ENCODE data around the gene ADCY4. TPM values are rescaled to one million over a fixed set of nuclear protein-coding genes. Genes with fewer than 3 reads are reported as not detected.

ADCY4 gene
- total and polyA plus RNA-seq, 2 donors (not counting 3 experiments of a cell fraction or from before 2014, with no cell fraction given), result 81.6 to 84.0 TPM

- FAIRE-seq (peak; percentile 85), DNase-seq (ENCODE audit: low read depth, low spot score) (peak; percentile 88)
- CTCF ChIA-PET, result interaction anchor here (0.6 to 7.4 kb wide), 12 partner anchors 12 to 196 kb away, joined by 3 to 122 read pairs (median 6); partner anchors contain the start of genes CHMP4A, DCAF11, DHRS1 and IRF9
- Histone ChIP-seq H3K27me3 (ENCODE audit: control insufficient read depth in 2 of 2, insufficient read depth in 2 of 2, low read length in 2 of 2) (no peaks in the 10 kb centered on the region), H3K36me3 (ENCODE audit: control insufficient read depth in 2 of 2, extremely low read depth in 1 of 2, insufficient read depth in 2 of 2, low read length in 2 of 2) (peaks cover 0 to 8% of the 10 kb centered on the region in 2 experiments), H3K4me2 (ENCODE audit: insufficient read depth, low read length) (peak within 1 kb of the TSS; percentile 32), H2AFZ (ENCODE audit: low read depth, low read length) (peak within 1 kb of the TSS; percentile 25), H3K9me1 (replicated peaks; ENCODE audit: control insufficient read depth, extremely low read depth, insufficient read depth, low read length) (no peaks in the 10 kb centered on the region), H3K4me3 (replicated peaks in 1 of 3; ENCODE audit: insufficient read depth in 1 of 3, low read depth in 1 of 3, low read length in 3 of 3) (peak within 1 kb of the TSS in 1 of 3 experiments; percentile 19), H3K4me1 (ENCODE audit: control insufficient read depth, extremely low read depth, insufficient read depth, low read length) (peaks cover 60% of the 10 kb centered on the region), H4K20me1 (replicated peaks; ENCODE audit: control insufficient read depth, extremely low read depth, insufficient read depth, low read length) (no peaks in the 10 kb centered on the region), H3K27ac (ENCODE audit: insufficient read depth, low read depth, low read length) (peak within 1 kb of the TSS; percentile 91), H3K79me2 (ENCODE audit: control insufficient read depth, insufficient read depth, low read length) (no peaks in the 10 kb centered on the region), H3K9me3 (replicated peaks; ENCODE audit: control insufficient read depth, insufficient read depth, low read length) (no peaks in the 10 kb centered on the region), H3K9ac (replicated peaks; ENCODE audit: extremely low read depth, insufficient read depth, low read length) (peak within 1 kb of the TSS; percentile 27)
- intact Hi-C loops (cut with micrococcal nuclease), result no loop called here
- POLR2A ChIA-PET, result interaction anchor here (1.3 kb wide), 1 partner anchor 69 kb away, joined by 5 read pairs; the partner anchor contains the start of gene TINF2
- peak; percentile 64 for TF ChIP-seq MAX (IDR thresholded peaks at IDR 0.05; ENCODE audit: insufficient read depth, insufficient read length)
- peak; percentile 34 for TF ChIP-seq POLR2A (IDR thresholded peaks at IDR 0.05; ENCODE audit: low read depth, low read length)
- peak; percentile 78 for TF ChIP-seq POLR2AphosphoS5 (IDR thresholded peaks at IDR 0.05; ENCODE audit: insufficient read depth, low read depth, low read length)
- TF ChIP-seq GATA2 (IDR thresholded peaks at IDR 0.05; ENCODE audit: insufficient read depth, insufficient read length, low read depth, low read length), result no peak
- TF ChIP-seq JUN (IDR thresholded peaks at IDR 0.05; ENCODE audit: borderline replicate concordance, insufficient read depth, insufficient read length, low read depth), result no peak
- TF ChIP-seq CTCF (IDR thresholded peaks at IDR 0.05; ENCODE audit: extremely low read depth in 1 of 2, insufficient read depth in 1 of 2, low read depth in 1 of 2, low read length in 2 of 2), result peak; percentile 20 to 53
- dilution Hi-C loops (cut with MboI; ENCODE audit: extremely low pct_ligation_motif_present, low sequenced_read_pairs), result no loop called here
- no TSS peak for BruUV-seq (replicated peaks)
These were observed 23.9 kb downstream of the ADCY4 start, which contains the start of gene LTB4R for GRCh38 chr14:24310646-24311604. TSS of gene LTB4R (plus strand) at chr14:24311502. CDS start at chr14:24315652, 4,150 bp downstream.
